Ramos (cell line): Measurements from ENCODE around the gene PDZD2.

Source experiments
- in situ Hi-C: fragments of 300-500 bp; cut with MboI; formaldehyde crosslinking; loops from one replicate; pipeline ENCODE4 v1.14.3; 2022; ENCODE audit warnings: low sequenced_read_pairs; ENCODE audit not compliant: unreplicated experiment

The PDZD2 gene

DNA sequence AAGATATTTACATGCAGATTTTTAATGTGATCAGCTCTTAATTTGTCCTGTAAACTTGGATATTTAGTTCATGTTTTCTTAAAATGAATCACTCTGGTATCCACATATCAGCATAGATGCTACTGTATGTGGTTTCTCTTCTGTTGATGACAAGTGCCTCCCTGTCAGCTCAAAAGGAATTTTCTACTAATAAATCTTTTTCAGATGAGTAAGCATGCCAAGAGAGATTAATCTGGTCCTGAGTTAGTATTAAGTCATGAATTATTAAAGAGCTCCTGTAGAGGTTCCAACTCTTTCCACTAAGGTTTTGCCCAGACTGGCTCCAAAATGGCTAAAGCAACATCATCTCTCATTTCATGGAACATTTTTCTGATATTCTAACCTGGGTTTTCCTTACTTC is 406.0 kb downstream of the PDZD2 start:
- in situ Hi-C loops: no loop called here

GRCh38 chr5:32047056-32047455 is 408.1 kb downstream of the PDZD2 start:
- in situ Hi-C loops: no loop called here

GRCh38 chr5:32051796-32052195 is 412.9 kb downstream of the PDZD2 start:
- in situ Hi-C loops: no loop called here

DNA sequence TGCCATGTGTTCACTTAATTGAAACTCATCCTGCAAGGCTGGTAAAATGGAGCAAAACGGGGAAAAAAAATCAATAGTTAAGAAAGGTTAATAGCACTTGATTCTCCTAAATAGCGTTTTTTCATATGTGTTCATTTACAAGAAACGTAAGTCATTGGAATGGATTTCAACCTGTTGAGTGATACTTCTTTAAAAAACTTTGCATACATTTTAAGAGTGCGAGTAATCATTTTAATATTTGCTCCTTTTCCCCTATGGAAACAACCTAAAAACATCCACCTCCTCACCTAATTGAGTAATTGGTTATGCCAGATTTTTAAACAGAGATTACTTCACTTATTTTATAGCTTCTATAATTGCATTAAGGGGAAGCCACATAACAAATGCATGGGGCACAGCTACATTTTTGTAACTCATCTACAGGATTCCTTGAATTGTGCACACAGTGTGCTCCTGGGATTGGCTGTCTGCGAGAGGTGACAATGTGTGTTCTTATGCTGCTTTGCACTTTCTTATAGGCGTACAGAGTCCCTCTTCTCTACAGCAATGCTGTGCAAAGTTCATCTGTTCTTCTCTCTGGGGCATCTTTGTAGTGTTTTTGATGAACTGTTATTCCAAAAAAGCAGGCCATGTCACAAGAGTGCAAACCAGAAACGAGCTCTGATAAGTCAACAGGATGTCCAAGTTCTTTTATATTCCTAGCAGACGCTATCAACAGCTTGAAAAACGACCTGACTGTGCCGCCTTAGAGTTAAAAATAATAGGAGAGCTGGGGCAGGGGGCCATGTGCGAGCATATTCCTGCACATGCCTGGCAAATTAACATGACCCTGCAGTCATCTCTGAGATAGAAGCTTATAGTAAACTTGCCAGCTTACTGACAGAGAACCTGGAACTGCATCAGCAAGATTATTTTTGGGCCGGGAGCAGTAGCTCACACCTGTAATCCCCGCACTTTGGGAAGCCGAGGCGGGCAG is 417.2 kb downstream of the PDZD2 start:
- in situ Hi-C loops: no loop called here

- in situ Hi-C loops: no loop called here
These were observed 418.5 kb downstream of the PDZD2 start for GRCh38 chr5:32057187-32058096.

DNA sequence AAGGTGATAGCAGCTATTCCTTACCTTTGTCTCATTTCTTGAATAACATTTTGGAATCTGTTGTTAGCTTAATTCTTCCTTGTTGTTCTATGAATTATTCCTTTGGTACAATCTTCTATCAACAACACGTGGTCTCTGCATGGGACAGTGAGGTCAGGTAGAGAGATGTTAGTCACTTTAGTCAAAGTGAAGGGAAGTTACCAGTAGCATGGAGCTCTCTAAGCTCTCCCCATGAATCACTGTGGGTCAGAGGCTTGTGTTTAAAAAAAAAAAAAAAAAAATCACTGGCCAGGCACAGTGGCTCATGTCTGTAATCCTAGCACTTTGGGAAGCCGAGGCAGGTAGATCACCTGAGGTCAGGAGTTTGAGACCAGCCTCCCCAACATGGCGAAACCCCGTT is 419.2 kb downstream of the PDZD2 start:
- in situ Hi-C loops: no loop called here

DNA sequence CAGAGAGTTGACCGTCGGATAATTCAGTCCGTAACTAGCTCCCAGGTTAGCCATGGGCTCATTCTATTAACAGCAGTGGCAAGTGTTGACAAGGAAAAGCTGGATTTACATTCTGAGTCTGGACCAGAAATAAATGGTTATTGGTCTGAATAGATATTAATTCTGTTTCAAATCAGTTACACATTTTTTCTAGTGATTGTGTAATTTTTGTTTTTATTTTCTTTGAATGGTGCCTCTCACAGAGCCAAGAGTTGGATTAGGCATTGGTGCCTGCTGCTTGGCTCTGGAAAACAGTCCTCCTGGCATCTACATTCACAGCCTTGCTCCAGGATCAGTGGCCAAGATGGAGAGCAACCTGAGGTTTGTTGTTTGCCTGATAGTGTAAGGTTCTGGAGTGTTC is 420.1 kb downstream of the PDZD2 start:
- in situ Hi-C loops: no loop called here

DNA sequence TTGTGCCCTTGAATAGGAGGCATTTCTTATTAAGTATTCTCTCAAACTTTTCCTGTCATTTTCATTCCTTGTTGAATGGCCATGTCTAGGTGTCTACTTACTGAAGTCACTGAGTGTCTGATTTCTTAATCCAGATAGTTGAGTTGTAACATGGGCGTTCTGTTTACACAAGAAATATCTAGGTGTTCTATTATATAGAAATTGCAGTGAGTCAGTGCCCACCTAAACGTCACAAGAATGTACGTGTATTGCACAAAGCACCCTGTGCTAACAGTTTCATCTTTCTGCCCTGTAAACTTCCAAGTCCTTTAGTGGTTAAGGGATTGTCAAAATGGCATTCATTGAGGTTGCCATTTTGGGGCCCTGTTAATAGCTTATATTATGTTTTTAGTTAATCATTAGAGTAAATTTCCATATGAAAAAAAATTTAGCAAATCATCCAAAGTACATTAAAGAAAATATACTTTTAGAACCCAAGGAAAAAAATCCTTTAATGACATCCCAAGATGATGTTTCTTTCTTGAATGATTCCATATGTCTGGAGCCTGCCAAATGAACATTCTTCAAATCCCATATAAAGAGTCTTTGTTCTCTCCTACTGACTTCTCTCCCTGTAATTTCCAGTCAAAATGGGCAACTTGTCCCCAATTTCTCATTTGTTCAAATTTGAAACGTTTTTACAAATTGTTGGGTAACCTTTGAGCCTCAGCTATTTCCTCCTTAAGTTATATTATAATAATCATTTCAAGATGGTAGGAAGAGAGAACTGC is 421.0 kb downstream of the PDZD2 start:
- in situ Hi-C loops: no loop called here

DNA sequence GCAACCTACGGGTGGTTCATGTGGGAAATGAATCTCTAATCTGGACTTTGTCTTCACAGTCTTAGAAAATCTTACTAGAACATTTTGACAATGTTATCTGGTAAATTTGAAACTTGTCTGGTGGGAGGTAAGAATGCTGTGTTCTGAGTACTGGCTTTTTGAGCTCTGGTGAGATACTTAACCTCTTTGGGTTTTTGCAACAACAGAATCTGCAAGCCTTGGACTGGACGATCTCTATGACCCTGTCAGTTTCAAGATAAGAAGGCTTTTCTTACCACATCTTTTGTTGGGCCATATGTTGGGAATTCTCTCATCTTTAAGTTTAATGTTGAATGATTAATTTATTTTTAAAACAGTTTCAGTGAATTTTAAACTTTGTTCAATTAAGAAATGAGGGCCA is 422.3 kb downstream of the PDZD2 start:
- in situ Hi-C loops: no loop called here

DNA sequence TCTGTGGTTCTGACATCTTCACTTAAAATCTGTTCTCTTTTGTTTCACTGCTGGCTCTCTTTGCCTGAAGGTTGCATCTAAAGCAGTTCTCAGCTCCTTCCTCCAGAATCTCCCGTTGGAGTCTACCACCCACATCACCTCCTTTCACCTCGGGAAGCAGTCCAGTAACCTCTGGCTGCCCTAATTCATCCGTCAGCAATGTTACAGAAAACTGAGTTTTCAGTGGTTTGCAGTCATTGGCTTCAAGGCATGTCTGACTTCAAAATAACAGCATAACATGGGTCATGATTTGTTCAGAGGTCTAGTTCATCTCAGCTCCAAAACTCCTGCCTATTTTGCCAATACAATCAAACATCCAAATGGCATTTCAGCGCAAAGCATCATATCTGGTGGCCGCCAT is 427.5 kb downstream of the PDZD2 start:
- in situ Hi-C loops: no loop called here

- in situ Hi-C loops: no loop called here
These were observed 429.0 kb downstream of the PDZD2 start for GRCh38 chr5:32067774-32068470.

GRCh38 chr5:32068561-32068960 is 429.6 kb downstream of the PDZD2 start:
- in situ Hi-C loops: no loop called here

- in situ Hi-C loops: no loop called here
These were observed 430.5 kb downstream of the PDZD2 start for GRCh38 chr5:32069396-32069795.

GRCh38 chr5:32071351-32071944 is 432.5 kb downstream of the PDZD2 start:
- in situ Hi-C loops: loop anchor here (10.0 kb wide), 1 partner anchor 237 kb away; no protein-coding TSS in a partner anchor

- in situ Hi-C loops: loop anchor here (10.0 kb wide), 1 partner anchor 237 kb away; no protein-coding TSS in a partner anchor
These were observed 433.1 kb downstream of the PDZD2 start for GRCh38 chr5:32072054-32072453.

GRCh38 chr5:32074401-32074800 is 435.5 kb downstream of the PDZD2 start:
- in situ Hi-C loops: loop anchor here (10.0 kb wide), 1 partner anchor 240 kb away; no protein-coding TSS in a partner anchor

DNA sequence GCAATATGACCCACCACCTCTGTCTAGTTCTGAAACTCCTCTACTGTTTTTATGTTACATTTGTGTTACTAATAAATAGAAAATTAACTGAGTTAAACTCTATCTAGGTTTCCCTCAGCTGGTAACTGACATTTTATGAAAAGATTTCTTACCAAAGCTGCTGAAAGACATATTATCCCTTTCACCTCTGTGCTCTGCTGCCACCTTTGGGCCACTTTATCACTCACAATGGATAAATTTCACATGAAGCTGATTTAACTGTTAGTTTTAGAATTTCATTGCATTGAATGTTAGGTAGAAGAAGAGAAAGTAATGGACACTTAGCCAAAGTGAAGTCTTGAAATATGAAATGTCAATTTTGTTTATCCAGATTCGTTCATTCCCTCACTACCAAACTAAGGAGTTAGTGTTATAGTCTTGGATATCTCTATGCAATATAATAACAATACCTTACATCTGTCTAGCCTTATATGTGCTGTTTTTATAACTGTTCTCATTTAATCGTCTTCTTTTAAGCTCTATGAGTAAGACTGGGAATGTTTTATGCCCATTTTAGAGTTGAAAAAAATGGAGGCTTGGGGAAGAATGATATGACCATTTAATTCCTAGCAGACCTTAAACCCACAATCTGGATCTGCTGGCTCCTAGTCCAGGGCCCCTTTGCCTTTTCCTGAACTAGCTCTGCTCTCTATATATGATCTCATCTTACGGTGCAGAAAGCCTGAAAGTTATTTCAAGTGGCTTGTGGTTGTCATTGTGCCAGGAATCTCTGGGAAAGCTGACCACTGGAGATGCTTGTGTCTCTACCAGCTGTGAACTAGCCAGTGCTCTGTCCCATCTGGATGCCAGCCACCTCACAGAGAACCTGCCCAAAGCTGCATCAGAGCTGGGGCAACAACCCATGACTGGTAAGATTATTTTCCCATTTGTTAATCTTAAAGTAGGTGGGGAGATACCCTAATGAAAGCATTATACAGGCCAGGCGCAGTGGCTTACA is 438.1 kb downstream of the PDZD2 start:
- in situ Hi-C loops: loop anchor here (10.0 kb wide), 1 partner anchor 242 kb away; no protein-coding TSS in a partner anchor

- in situ Hi-C loops: loop anchor here (10.0 kb wide), 1 partner anchor 244 kb away; no protein-coding TSS in a partner anchor
These were observed 439.9 kb downstream of the PDZD2 start for GRCh38 chr5:32078855-32079254.
